Measurements from ENCODE around the gene ASPM.
"Not testable (repeated sequence)": the region's sequence is repeated elsewhere in the genome, so short reads cannot be mapped to it uniquely, and the experiment has no call there.

The ASPM gene

GRCh38 chr1:197076585-197076984, 69.9 kb downstream of the ASPM start:
- no peak for DNase-seq (ENCODE audit: low spot score)

DNA sequence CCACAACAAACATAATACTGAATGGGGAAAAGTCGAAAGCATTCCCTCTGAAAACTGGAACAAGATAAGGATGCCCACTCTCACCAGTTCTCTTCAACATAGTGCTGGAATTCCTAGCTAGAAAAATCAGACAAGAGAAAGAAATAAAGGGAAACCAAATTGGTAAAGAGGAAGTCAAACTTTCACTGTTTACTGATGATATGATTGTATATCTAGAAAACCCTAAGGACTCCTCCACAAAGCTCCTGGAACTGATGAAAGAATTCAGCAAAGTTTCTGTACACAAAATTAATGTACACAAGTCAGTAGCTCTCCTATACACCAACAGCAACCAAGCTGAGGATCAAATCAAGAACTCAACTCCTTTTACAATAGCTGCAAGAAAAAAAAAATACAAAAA, 72.5 kb downstream of the ASPM start:
- DNase-seq (ENCODE audit: low spot score) = no peak

DNA sequence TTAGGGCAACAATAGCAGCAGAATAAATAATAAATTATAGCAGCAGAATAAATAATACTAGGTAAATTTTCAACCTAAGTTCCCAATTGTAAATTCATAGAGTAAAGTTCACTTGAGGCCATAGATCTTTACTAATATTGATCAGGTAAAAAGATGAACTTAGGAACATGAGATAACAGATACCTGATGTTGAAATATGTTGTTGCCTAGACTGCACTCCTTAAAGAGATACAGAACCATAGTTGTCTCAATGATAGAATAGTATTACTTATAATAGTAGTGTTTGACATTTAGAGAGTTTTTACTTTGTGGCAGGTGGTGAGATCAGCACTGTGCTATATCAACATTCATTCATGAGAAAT, 79.0 kb downstream of the ASPM start:
- no peak for DNase-seq (ENCODE audit: low spot score)

DNA sequence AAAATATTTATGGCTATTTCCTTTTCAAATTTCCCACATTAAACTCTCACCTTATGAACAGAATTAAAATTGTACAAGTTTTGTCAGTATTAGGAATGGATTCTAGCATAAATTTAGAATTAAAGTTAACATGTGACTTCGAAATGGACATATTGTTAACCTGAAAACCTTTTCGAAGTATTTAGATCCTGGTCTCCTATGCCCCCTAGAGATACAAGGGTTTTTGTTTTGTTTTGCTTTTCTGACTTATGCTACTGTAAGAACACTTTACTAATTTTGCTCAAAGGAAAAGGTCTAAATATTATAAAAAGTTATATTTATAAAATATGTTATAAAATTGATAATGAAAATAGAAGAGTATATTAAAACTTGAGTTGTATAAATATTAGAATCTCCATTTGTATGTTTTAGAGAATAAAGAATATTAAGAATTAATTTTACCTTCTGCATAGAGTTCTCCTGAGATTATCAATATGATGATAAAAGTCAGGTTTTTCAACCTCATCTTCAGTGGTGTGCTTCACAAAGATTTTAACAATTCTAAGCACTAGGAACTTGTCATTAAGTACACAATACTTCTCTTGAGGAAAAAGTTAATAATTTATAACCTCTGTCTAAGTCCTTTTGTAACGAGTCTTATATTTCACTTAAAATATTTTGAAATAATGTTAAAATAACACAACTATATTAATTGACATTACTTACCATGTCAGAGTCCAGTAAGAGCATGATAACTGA, 79.6 kb downstream of the ASPM start, which contains the start of gene F13B:
F13B (minus strand) TSS at position 542 of the 738 bp plus-strand sequence; CDS start at position 505, 37 bp downstream.
- DNase-seq (ENCODE audit: low spot score) = no peak

GRCh38 chr1:197066277-197066676, 80.2 kb downstream of the ASPM start:
- no peak for DNase-seq (ENCODE audit: low spot score)

GRCh38 chr1:197065559-197065958, 80.9 kb downstream of the ASPM start:
- DNase-seq (ENCODE audit: low spot score) = no peak

DNA sequence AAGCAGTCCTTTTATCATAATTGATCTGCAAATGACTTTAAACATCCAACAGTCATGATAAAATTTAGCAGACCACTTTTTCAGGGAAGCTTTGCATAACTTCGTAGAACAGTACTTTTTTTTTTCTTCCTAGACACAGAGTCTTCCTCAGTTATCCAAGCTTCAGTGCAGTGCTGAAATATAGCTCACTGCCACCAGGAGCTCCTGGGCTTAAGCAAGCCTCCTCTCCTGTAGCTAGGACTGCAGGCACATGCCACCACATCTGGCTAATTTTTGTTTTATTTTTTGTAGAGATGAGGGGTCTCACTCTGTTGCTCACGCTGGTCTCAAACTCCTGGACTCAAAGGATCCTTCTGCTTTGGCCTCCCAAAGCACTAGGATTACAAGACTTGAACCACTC, 83.3 kb downstream of the ASPM start:
- DNase-seq (ENCODE audit: low spot score) = no peak

DNA sequence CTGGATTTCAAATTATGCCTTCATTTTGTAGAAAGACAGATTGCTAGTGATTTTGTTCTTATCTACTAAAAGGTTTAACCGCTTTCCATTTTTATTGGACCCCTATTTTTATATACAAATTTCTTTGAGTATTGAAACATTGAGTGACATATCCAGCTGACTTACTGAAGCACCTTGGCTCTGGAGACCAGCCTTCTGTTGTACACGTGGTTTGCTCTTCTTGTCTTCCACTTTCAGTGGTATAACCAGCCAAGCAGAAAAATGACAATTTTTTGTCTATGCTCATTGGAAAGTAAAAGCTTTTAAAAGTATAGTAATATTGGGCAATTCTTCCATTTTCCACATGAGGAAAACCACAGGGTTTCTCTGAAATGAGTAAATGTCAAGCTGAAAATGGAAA, 83.8 kb downstream of the ASPM start:
- DNase-seq (ENCODE audit: low spot score) = no peak

- DNase-seq (ENCODE audit: low spot score) = no peak
Measured at GRCh38 chr1:197049100-197049499, 97.4 kb downstream of the ASPM start.

DNA sequence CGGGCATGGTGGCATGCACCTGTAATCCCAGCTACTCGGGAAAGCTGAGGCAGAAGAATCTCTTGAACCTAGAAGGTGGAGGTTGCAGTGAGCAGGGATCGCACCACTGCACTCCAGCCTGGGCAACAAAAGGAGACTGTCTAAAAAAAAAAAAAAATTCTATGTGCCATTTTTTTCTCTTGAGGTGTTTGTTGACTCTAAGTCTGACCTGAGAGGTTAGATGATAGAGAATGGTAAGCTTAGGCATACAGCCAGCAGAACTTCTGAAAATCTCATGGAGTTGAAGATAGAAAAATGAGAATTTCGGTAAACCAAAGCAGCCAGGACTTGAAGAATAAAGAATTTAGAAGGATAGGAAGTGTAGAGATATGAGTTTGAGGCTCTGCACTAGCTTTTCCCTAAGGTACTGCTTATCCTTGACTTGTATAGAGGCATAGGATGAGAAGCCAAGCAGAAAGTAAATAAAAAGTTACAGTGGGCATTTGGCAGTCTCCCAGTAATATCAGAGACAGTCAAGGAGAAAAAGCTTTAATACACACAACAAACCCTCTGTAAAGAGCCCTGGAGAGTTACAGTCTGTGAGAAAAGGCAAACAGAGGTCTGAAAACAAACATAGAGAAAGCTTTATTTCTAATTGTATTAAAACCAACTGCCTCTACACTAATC, 103.7 kb downstream of the ASPM start:
- no peak for DNase-seq (ENCODE audit: low spot score)

DNA sequence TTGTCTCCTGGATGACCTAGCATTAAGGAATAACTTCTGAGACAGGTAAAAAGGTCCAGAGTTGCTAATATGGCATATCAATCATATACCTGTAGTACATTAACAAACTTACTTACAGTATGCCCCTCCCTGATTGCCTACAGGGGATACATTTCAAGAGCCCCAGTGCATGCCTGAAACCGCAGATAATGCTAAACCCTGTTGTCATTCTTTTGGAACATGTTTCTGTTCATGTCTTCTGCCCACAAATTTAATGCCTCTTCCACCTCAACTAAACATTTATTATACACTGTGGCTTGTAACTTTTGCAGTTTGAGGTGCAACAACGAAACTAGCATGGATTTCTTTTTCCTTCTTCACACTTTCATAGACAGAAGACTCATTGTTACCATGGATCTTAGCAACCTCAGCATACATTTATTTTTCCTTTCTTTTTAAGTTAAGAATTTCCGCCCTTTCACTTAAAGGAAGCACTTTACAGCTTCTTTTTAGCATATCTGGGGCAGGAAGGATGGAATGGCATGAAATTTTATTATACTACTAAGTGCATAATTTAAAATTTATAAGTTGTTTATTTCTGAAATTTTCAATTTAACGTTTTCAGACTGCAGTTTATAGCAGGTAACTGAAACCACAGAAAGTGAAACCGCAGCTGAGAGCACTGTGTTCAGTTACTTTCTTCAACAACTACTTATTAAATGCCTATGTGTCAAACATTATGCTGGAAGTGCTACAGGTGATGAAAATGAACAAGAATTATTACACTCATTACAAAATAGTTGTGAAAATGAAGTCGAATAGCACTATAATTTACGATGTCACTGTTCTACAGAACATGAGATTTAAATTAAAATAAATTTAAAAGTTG, 104.7 kb downstream of the ASPM start:
- no peak for DNase-seq (ENCODE audit: low spot score)

DNA sequence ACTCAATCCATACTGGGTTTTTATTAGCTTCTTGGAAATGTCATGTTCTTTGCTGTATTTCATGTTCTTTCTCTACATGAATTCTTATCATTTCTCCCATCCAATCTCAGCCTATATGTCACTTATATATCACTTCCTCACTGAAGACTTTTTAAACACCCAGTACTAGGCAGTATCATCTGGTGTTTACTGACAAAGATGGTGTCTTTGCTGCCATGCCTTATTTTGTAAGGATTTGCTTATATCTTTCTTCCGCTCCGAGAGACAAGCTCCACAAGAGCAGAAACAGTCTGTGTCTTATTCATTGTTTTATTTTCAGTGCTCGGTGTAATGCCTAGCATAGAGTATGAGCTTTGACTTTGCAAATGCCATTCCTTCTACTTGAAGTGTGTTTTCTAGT, 109.6 kb downstream of the ASPM start:
- no peak for DNase-seq (ENCODE audit: low spot score)

DNA sequence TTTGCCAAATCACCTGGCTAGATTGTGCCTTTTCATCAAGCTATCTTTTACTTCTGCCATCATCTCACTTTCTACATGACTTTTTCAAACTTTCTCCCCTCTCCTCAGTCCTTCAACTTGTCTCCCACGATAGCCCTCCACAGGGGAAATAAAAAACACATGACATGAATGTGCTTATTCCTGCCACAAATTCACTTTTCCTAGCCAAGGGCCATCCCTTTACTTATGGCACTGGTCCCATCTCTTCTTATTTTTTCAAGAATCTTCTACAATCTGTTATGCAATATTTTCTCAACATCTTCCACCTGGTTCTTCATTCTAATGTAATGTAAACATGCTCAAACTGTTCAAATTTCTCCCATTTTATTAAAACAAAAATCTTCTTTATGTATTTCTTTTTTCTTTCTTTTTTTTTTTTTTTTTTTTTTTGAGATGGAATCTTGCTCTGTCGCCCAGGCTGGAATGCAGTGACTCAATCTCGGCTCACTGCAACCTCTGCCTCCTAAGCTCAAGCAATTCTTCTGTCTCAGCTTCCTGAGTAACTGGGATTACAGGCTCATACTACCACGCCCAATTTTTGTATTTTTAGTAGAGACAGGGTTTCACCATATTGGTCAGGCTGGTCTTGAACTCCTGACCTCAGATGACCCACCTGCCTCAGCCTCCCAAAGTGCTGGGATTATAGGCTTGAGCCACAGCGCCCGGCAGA, 111.7 kb downstream of the ASPM start:
- DNase-seq (ENCODE audit: low spot score) = not testable (repeated sequence)
